ENCODE measurements around the gene AOC1. TPM values are rescaled to one million over a fixed set of nuclear protein-coding genes. Genes with fewer than 3 reads are reported as not detected.

AOC1 gene
- total RNA-seq, 1 donor from 2014 or later = not detected

DNA sequence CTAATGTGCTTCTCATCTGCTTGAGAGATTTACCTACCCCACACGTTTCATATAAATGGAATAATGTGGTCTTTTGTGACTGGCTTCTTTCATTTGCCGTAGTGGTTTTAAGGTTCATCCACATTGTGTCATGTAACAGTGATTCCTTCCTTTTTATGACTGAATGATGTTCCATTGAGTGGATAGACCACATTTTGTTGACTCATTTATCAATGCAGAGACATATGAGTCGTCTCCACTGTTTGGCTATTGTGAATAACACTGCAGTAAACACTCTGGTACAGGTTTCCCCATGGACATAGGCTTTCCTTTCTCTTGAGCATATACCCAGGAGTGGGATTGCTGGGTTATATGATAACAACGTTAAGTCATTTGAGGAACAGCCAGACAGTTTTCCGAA lies 2.0 kb upstream of the AOC1 start:
- DNase-seq (ENCODE audit: low spot score) = no peak
- Mint-ChIP-seq H3K27me3 (ENCODE audit: low read depth) (peaks cover 30% of the 10 kb centered on the region), H3K4me1 (ENCODE audit: low read depth) (no peaks in the 10 kb centered on the region), H3K9me3 (ENCODE audit: low read depth) (no peaks in the 10 kb centered on the region), H3K27ac (ENCODE audit: unreplicated experiment) (no peak overlapping the region), H3K36me3 (ENCODE audit: low read depth) (no peaks in the 10 kb centered on the region), H3K4me3 (ENCODE audit: unreplicated experiment) (no peak overlapping the region)
- TF ChIP-seq, protein P1, sequence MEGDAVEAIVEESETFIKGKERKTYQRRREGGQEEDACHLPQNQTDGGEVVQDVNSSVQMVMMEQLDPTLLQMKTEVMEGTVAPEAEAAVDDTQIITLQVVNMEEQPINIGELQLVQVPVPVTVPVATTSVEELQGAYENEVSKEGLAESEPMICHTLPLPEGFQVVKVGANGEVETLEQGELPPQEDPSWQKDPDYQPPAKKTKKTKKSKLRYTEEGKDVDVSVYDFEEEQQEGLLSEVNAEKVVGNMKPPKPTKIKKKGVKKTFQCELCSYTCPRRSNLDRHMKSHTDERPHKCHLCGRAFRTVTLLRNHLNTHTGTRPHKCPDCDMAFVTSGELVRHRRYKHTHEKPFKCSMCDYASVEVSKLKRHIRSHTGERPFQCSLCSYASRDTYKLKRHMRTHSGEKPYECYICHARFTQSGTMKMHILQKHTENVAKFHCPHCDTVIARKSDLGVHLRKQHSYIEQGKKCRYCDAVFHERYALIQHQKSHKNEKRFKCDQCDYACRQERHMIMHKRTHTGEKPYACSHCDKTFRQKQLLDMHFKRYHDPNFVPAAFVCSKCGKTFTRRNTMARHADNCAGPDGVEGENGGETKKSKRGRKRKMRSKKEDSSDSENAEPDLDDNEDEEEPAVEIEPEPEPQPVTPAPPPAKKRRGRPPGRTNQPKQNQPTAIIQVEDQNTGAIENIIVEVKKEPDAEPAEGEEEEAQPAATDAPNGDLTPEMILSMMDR (IDR thresholded peaks at IDR 0.05) = no peak

DNA sequence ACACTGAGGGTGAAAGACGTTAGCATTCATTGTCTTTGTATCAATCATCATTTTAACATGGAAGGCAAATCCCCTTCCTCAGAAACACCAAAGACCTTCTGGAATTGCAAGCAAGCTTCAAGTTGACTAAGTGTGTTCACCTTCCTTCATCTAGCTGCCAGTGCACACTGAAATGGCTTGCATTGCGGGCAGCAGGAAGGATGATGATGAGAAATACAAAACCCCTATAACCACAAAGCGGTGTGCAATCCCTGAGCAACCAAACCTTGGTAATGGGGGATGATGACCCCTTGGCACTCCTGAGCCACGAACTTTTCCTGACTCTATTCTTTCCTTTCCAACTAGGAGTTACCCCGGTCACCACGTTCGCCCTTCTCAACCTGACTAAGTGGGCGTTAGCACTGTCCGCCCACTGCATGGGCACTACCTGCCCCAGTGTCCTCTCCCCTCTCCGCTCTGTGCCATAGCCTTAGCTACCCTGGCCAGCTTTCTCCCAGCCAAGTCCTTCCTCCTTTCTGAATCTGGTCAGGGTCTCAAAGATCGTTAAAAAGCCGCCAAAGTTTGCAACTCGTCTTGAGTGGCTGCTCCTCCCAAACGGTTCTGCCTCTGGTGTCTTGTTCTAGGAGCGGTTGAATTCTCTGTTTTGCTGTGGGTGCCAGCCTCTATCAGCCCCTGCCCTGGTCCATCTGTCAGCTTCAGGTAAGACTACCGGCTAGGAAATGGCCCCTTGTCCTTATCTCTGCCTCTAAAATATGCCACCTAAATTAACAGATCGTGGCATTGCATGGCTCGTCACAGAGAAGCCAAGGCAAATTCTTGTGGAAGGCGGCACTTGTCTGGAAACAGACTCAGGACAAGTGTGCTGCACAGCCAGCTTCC lies 586 bp upstream of the AOC1 start:
- H3K4me1 Mint-ChIP-seq (ENCODE audit: low read depth) = no peaks in the 10 kb centered on the region
- H3K4me3 Mint-ChIP-seq (ENCODE audit: unreplicated experiment) = no peak overlapping the region
- H3K36me3 Mint-ChIP-seq (ENCODE audit: low read depth) = no peaks in the 10 kb centered on the region
- TF ChIP-seq, protein P1 (IDR thresholded peaks at IDR 0.05) = no peak
- no peak for DNase-seq (ENCODE audit: low spot score)
- no peaks in the 10 kb centered on the region for H3K9me3 Mint-ChIP-seq (ENCODE audit: low read depth)
- H3K27me3 Mint-ChIP-seq (ENCODE audit: low read depth) = peaks cover 31% of the 10 kb centered on the region
- H3K27ac Mint-ChIP-seq (ENCODE audit: unreplicated experiment) = no peak overlapping the region

DNA sequence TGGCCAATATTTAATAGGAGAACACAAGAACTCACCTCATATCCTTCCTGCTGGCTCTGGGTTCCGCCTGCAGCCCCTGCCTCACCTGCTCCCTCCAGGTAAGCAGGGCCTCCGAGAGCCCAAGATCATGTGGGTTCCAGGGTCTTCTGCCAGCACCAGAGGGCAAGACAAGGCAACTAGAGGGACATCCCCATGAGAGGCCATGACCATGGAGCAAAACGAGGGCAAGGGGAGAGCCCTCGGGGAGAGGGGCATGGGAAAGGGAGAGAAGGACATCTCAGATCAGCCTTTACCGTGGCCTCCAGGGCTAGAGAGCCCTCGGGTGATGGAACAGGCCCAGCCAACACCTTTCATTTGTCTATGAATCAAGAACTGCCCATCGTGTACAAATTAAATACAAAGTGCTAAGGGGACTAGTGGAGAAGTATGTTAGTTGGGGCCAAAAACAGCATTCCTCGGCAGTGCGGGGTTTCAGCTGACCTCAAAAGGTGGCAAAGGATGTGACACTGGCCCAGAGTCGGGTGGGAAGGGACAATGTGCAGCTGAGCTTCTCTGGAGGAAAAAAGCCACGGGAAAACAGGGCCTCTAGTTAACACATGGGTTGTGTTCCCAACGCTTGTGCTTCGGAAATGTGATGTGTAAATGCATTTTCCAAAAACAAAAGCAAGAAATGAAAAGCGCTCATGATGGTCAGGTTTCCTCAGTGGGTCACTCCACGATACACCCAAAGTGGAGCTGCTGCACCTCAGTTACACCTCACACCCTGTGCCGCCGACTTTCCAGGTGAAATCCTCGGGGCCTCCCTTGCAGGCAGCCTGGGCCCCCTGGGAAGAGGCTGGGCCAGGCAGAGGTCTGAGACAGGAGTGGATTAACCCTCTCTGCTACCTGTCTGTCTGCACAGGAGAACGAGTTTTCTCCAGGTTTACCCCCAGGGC lies 2.0 kb downstream of the AOC1 start:
- H3K36me3 Mint-ChIP-seq (ENCODE audit: low read depth) = no peaks in the 10 kb centered on the region
- TF ChIP-seq, protein P1 (IDR thresholded peaks at IDR 0.05) = no peak
- peaks cover 31% of the 10 kb centered on the region for H3K27me3 Mint-ChIP-seq (ENCODE audit: low read depth)
- no peak overlapping the region for H3K4me3 Mint-ChIP-seq (ENCODE audit: unreplicated experiment)
- H3K27ac Mint-ChIP-seq (ENCODE audit: unreplicated experiment) = no peak overlapping the region
- no peaks in the 10 kb centered on the region for H3K4me1 Mint-ChIP-seq (ENCODE audit: low read depth)
- no peaks in the 10 kb centered on the region for H3K9me3 Mint-ChIP-seq (ENCODE audit: low read depth)
- no peak for DNase-seq (ENCODE audit: low spot score)

DNA sequence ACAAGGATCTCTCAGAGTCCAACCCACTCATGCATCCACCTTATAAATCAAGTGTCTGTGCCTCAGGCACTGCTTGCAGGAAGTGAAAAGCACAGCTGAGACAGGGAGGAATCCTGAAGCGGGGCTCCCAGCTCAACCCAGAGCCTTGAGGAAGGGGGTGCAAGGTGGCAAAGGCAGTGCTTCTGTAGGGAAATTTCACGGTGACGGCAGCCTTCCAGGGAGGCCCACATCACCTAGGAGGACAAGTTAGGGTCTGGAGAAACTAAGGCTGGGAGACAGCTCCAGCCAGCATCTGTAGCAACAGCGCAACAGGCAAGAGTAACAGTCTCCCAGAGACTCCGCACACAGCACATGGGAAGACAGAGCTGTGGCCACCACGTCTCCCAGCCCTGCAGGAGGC lies 2.7 kb downstream of the AOC1 start:
- no peak for DNase-seq (ENCODE audit: low spot score)
- no peaks in the 10 kb centered on the region for H3K4me1 Mint-ChIP-seq (ENCODE audit: low read depth)
- peaks cover 24% of the 10 kb centered on the region for H3K27me3 Mint-ChIP-seq (ENCODE audit: low read depth)
- no peaks in the 10 kb centered on the region for H3K36me3 Mint-ChIP-seq (ENCODE audit: low read depth)
- H3K27ac Mint-ChIP-seq (ENCODE audit: unreplicated experiment) = no peak overlapping the region
- no peak overlapping the region for H3K4me3 Mint-ChIP-seq (ENCODE audit: unreplicated experiment)
- H3K9me3 Mint-ChIP-seq (ENCODE audit: low read depth) = no peaks in the 10 kb centered on the region
- TF ChIP-seq, protein P1 (IDR thresholded peaks at IDR 0.05) = no peak
